SK-N-SH treated with all-trans-retinoic acid at 6 μM for 48 hours (cell line): ENCODE data around the gene GRAMD1B.
A peak's percentile ranks its signal among the peaks of the same experiment; 100 is the strongest.

ENCODE experiments used
- ARNTL ChIP-seq: fragments of 450-650 bp; formaldehyde crosslinking; IDR thresholded peaks from 2 replicates; pipeline ENCODE4 v1.5.0; 2020; ENCODE audit warnings: low read depth, mild to moderate bottlenecking, moderate library complexity, borderline replicate concordance
- CREB5 ChIP-seq: fragments of 250-450 bp; sonication (Bioruptor Pico); IDR thresholded peaks from 2 replicates; pipeline ENCODE4 v1.5.1; 2020; ENCODE audit warnings: low read depth, mild to moderate bottlenecking, moderate library complexity
- CSDC2 ChIP-seq: fragments of 250-450 bp; sonication (Bioruptor Pico); IDR thresholded peaks from 2 replicates; pipeline ENCODE4 v1.5.0; 2020; ENCODE audit warnings: mild to moderate bottlenecking, moderate library complexity
- CSRNP3 ChIP-seq: fragments of 250-450 bp; sonication (Bioruptor Pico); IDR thresholded peaks from 2 replicates; pipeline ENCODE4 v1.5.1; 2021; ENCODE audit warnings: mild to moderate bottlenecking, moderate library complexity
- ESRRG ChIP-seq: fragments of 250-450 bp; sonication (Bioruptor Pico); IDR thresholded peaks from 2 replicates; pipeline ENCODE4 v1.6.1; 2021; ENCODE audit warnings: mild to moderate bottlenecking
- OSR1 ChIP-seq: fragments of 250-450 bp; sonication (Bioruptor Pico); IDR thresholded peaks from 2 replicates; pipeline ENCODE4 v1.8.0; 2022; ENCODE audit warnings: moderate library complexity, mild to moderate bottlenecking, inconsistent platforms
- PATZ1 ChIP-seq: fragments of 250-450 bp; sonication (Bioruptor Pico); IDR thresholded peaks from 2 replicates; pipeline ENCODE4 v1.8.0; 2020; ENCODE audit warnings: mild to moderate bottlenecking, moderate library complexity, borderline replicate concordance
- POU6F1 ChIP-seq: fragments of 250-450 bp; sonication (Bioruptor Pico); IDR thresholded peaks from 2 replicates; pipeline ENCODE4 v1.8.0; 2021; ENCODE audit warnings: low read depth, mild to moderate bottlenecking, moderate library complexity, borderline replicate concordance
- RARB ChIP-seq: fragments of 250-450 bp; sonication (Bioruptor Pico); IDR thresholded peaks from 2 replicates; pipeline ENCODE4 v1.8.0; 2021; ENCODE audit warnings: mild to moderate bottlenecking, moderate library complexity
- TSHZ2 ChIP-seq: fragments of 250-450 bp; sonication (Bioruptor Pico); IDR thresholded peaks from 2 replicates; pipeline ENCODE4 v1.5.0; 2020; ENCODE audit warnings: mild to moderate bottlenecking, moderate library complexity
- ZC3H10 ChIP-seq: fragments of 250-450 bp; sonication (Bioruptor Pico); IDR thresholded peaks from 2 replicates; pipeline ENCODE4 v1.5.1; 2021; ENCODE audit warnings: mild to moderate bottlenecking, moderate library complexity
- ZFP30 ChIP-seq: fragments of 450-650 bp; formaldehyde crosslinking; IDR thresholded peaks from 2 replicates; pipeline ENCODE4 v1.5.0; 2022; ENCODE audit warnings: mild to moderate bottlenecking, moderate library complexity
- ZNF70 ChIP-seq: fragments of 450-650 bp; formaldehyde crosslinking; IDR thresholded peaks from 2 replicates; pipeline ENCODE4 v1.5.0; 2020; ENCODE audit warnings: mild to moderate bottlenecking, moderate library complexity
- ZNF8 ChIP-seq: fragments of 450-650 bp; formaldehyde crosslinking; IDR thresholded peaks from 2 replicates; pipeline ENCODE4 v1.5.0; 2020; ENCODE audit warnings: mild to moderate bottlenecking, moderate library complexity

GRCh38 chr11:123470842-123471241, 40.8 kb downstream of the GRAMD1B start:
- TF ChIP-seq RARB (CRISPR knock-in tag) = no peak
- TF ChIP-seq ESRRG (CRISPR knock-in tag) = no peak
- no peak for TF ChIP-seq ZFP30
- no peak for TF ChIP-seq ZC3H10 (CRISPR knock-in tag)
- TF ChIP-seq CSDC2 = no peak
- TF ChIP-seq POU6F1 = no peak
- TF ChIP-seq TSHZ2 (CRISPR knock-in tag) = no peak
- no peak for TF ChIP-seq ZNF70
- TF ChIP-seq ZNF8 = no peak
- no peak for TF ChIP-seq ARNTL
- no peak for TF ChIP-seq OSR1 (CRISPR knock-in tag)
- no peak for TF ChIP-seq PATZ1 (CRISPR knock-in tag)
- 0 out of 2 replicates have a peak, but pooled peaks have one; percentile 20 for TF ChIP-seq CREB5
- TF ChIP-seq CSRNP3 = no peak
